Heart right ventricle (tissue), 16 donors: ENCODE measurements around the gene AURKA. TPM values are rescaled to one million over a fixed set of nuclear protein-coding genes. Genes with fewer than 3 reads are reported as not detected.

ENCODE experiments used
- ATAC-seq, 8 donors: fragments of 200-7000 bp; cut with Tn5 transposase; one replicate each; pipeline ENCODE4 v1.9.1; 2020; ENCODE audit warnings: mild to moderate bottlenecking in 8 of 8, moderate library complexity in 8 of 8, moderate number of reproducible peaks in 1 of 8
- DNase-seq, 2 donors: peaks; one replicate each; pipeline ENCODE4 v3.0.0-alpha.2; 2020
- H3K27ac ChIP-seq, 10 donors: fragments of 200-600 bp; sonication (generic) in 2 of 10; one replicate each; pipeline versions ENCODE4 v1.5.0 to v1.8.0; 2020 to 2022; ENCODE audit warnings: mild to moderate bottlenecking in 3 of 10
- H3K27me3 ChIP-seq, 7 donors: fragments of 200-600 bp; one replicate each; pipeline ENCODE4 v1.8.0; 2021 to 2022; ENCODE audit warnings: mild to moderate bottlenecking in 2 of 7
- H3K36me3 ChIP-seq, 9 donors: fragments of 200-600 bp; sonication (generic) in 1 of 9; one replicate each; pipeline versions ENCODE4 v1.5.0 to v1.8.0; 2020 to 2022; ENCODE audit warnings: mild to moderate bottlenecking in 2 of 9
- H3K4me1 ChIP-seq, 9 donors: fragments of 200-600 bp; sonication (generic) in 1 of 9; one replicate each; pipeline versions ENCODE4 v1.5.0 to v1.8.0; 2020 to 2022; ENCODE audit warnings: mild to moderate bottlenecking in 4 of 9
- H3K4me3 ChIP-seq, 10 donors: fragments of 200-600 bp; sonication (generic) in 2 of 10; one replicate each; pipeline versions ENCODE4 v1.5.0 to v1.8.0; 2020 to 2022; ENCODE audit warnings: mild to moderate bottlenecking in 7 of 10, moderate library complexity in 2 of 10
- H3K9me3 ChIP-seq, 11 donors: fragments of 200-600 bp in 10 of 11; sonication (generic) in 2 of 11; one replicate each; pipeline versions ENCODE4 v1.5.0 to v1.8.0; 2013 to 2022; ENCODE audit warnings: mild to moderate bottlenecking in 2 of 11, control low read depth in 1 of 11, moderate library complexity in 1 of 11
- CTCF ChIP-seq, 9 donors: fragments of 200-600 bp; sonication (generic) in 2 of 9; IDR thresholded peaks; one replicate each; pipeline versions ENCODE4 v1.5.0 to v1.8.0; 2021 to 2022; ENCODE audit warnings: antibody characterized with exemption in 9 of 9, mild to moderate bottlenecking in 5 of 9, moderate library complexity in 1 of 9
- WGBS, 2 donors: extraction: QIAGEN DNeasy Blood & Tissue Kit; methylation state at CpG; one replicate each; pipeline ENCODE4 v1.1.7; 2013; ENCODE audit warnings: inconsistent platforms in 1 of 2; 5-methylcytosine and 5-hydroxymethylcytosine counted together
- intact Hi-C, 10 donors: fragments of 100-400 bp; cut with DNase I; formaldehyde crosslinking; loops; one replicate each; pipeline versions ENCODE4 v1.11.1 to v1.14.2; 2022
- polyA plus RNA-seq, 2 donors: library from polyadenylated mRNA; stranded (reverse); fragments of 200-250 nt; gene quantifications; one replicate each; pipeline ENCODE4 v1.2.3, GENCODE V29; 2013
- total RNA-seq, 10 donors: library from RNA; stranded (reverse); fragmentation: NEBNext Ultra II Directional in 3 of 10; extraction: Animal tissue kit (Norgen Biotek cat#: 25700) in 3 of 10; gene quantifications; one replicate each; pipeline versions ENCODE4 v1.2.1 to v1.2.4, GENCODE V29; 2021 to 2023
- donor health status: Arrhythmogenic right ventricular cardiomyopathy.
- donor health status: ischemic (EF 13 %, LVEDD 7.1; RV severe dilation, severe dysfunction).
- donor health status: healthy with polysubstance abuse.
- donor health status: DM: no; HTN: yes; CAD: no.
- donor health status: DM: no; HTN: no; CAD: no.
- donor health status: ischemic (EF 25% LVEDD 6.9; RV normal size, moderate dysfunction).
- donor health status: ischemic (EF 25% LVEDD 5.7; RV mildly dilated, moderate dysfunction).
- donor health status: healthy.
- donor health status: DM: yes; HTN: yes; CAD: no.
- donor health status: Ischemic cardiomyopathy.
- donor health status: ischemic (EF 35%, LVEDD 5.7; RV mildly dilated, moderate dysfunction).
- donor health status: nonischemic (EF 11% LVEDD 7.7; RV severe dilation, severe dysfunction).
- donor health status: DM: yes; HTN: yes; CAD: no.
- donor health status: PGD.
- donor health status: ischemic (EF 29% LVEDD 5.4; RV normal size, mild dysfunction).
- donor health status: nonischemic (EF 23%, LVEDD 6.1; RV moderate dilation, normal function).

AURKA gene
- total and polyA plus RNA-seq, 12 donors = 2.4 to 12.2 (median 7.5) TPM

DNA sequence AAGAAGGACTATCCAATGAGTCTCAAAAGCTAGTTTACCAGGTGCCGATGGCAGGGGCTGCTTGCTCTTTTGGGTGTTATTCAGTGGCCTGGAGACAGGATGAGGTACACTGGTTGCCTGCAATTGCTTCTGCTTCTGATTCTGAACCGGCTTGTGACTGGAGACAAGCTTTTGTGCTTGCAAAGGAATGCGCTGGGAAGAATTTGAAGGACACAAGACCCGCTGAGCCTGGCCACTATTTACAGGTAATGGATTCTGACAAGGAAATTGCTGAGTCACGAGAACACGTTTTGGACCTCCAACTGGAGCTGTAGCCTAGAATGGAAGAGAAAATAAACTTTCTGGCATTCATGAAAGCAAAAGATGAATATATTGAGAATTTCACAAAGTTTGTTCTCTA is 5.8 kb downstream of the AURKA start:
- peaks cover 0 to 7% (median 5%) of the 10 kb centered on the region in 9 donors for H3K4me1 ChIP-seq
- peaks cover 0 to 74% (median 0%) of the 10 kb centered on the region in 9 donors for H3K36me3 ChIP-seq
- TF ChIP-seq CTCF (IDR thresholded peaks at IDR 0.05) = no peak
- no peaks in the 10 kb centered on the region for H3K27me3 ChIP-seq
- no peak overlapping the region for H3K27ac ChIP-seq
- no peak for ATAC-seq
- H3K4me3 ChIP-seq = no peak overlapping the region
- 88 to 90% methylated on average over 6 of the region's 6 CpGs for WGBS, 2 donors
- intact Hi-C loops = no loop called here
- DNase-seq = no peak
- H3K9me3 ChIP-seq = no peaks in the 10 kb centered on the region

DNA sequence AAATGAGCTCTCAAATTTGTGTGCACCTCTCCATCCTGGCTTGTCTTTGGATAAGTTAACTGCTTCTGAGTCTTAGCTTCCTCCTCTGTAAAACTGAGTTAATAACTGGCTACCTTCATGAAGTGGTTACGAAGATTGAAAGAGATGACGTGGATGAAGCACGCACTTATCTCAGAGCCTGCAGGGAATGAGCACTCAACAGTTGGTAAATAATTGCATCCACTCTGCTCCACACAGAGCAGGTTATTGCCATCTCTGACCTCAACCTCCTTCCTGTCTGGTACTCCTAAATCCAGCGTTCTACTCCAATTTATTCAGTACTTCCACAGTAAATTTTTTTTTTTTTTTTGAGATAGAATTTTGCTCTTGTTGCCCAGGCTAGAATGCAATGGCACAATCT is 6.9 kb downstream of the AURKA start:
- intact Hi-C loops = no loop called here
- peaks cover 0 to 74% (median 0%) of the 10 kb centered on the region in 9 donors for H3K36me3 ChIP-seq
- no peaks in the 10 kb centered on the region for H3K27me3 ChIP-seq
- H3K27ac ChIP-seq = no peak overlapping the region
- peaks cover 0 to 7% (median 5%) of the 10 kb centered on the region in 9 donors for H3K4me1 ChIP-seq
- no peak for ATAC-seq
- no peak for DNase-seq
- TF ChIP-seq CTCF (IDR thresholded peaks at IDR 0.05) = no peak
- no peaks in the 10 kb centered on the region for H3K9me3 ChIP-seq
- H3K4me3 ChIP-seq = no peak overlapping the region
- 90 to 95% methylated on average over 4 of the region's 4 CpGs for WGBS, 2 donors

DNA sequence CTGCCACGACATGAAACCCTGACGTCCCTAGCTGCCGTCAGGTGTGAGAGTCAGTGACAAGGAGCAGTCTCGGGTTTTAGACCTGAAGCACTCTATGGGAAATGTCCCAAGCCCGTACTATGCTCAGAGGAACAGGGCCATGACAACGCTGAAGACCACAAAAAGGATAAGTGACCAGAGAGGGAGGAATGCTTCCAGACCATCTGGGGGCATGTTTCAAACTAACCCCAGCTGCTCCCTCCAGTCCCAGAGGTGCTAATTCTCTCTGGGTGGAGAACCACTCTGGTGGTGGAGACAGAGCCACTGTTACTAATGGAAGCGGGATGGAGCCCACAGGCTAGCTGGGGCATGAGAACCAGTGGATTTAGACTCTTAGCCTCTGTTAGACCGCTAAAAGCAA is 8.7 kb downstream of the AURKA start:
- H3K4me3 ChIP-seq = no peak overlapping the region
- ATAC-seq = no peak
- TF ChIP-seq CTCF (IDR thresholded peaks at IDR 0.05) = no peak
- intact Hi-C loops = no loop called here
- no peak overlapping the region for H3K27ac ChIP-seq
- H3K27me3 ChIP-seq = no peaks in the 10 kb centered on the region
- peaks cover 0 to 14% (median 5%) of the 10 kb centered on the region in 9 donors for H3K4me1 ChIP-seq
- WGBS, 2 donors = 59 to 68% methylated on average over 8 of the region's 8 CpGs
- H3K9me3 ChIP-seq = no peaks in the 10 kb centered on the region
- DNase-seq = no peak
- H3K36me3 ChIP-seq = peaks cover 0 to 72% (median 0%) of the 10 kb centered on the region in 9 donors

GRCh38 chr20:56382696-56383095 is 9.3 kb downstream of the AURKA start:
- Histone ChIP-seq H3K36me3 (peaks cover 0 to 72% (median 0%) of the 10 kb centered on the region in 9 donors), H3K27ac (no peak overlapping the region), H3K9me3 (no peaks in the 10 kb centered on the region), H3K4me1 (peaks cover 0 to 14% (median 5%) of the 10 kb centered on the region in 9 donors), H3K27me3 (no peaks in the 10 kb centered on the region), H3K4me3 (no peak overlapping the region)
- no peak for TF ChIP-seq CTCF (IDR thresholded peaks at IDR 0.05)
- intact Hi-C loops = no loop called here
- DNase-seq (no peak), ATAC-seq (no peak)
- WGBS, 2 donors = 27 to 40% methylated on average over 4 of the region's 4 CpGs
